Smooth muscle cell (in vitro differentiated cells): Measurements from ENCODE around the gene NELL2. TPM values are rescaled to one million over a fixed set of nuclear protein-coding genes. Genes with fewer than 3 reads are reported as not detected.
A peak's percentile ranks its signal among the peaks of the same experiment; 100 is the strongest.

ENCODE experiments used
- DNase-seq: peaks from one replicate; lab custom pipeline; 2025; ENCODE audit not compliant: unreplicated experiment; lab: John Stamatoyannopoulos, UW
- H2AFZ ChIP-seq: fragments of 200-600 bp; sonication (generic); 2 replicates; pipeline ENCODE4 v1.6.0; 2016; ENCODE audit warnings: antibody characterized with exemption, low read depth, mild to moderate bottlenecking
- H3F3A ChIP-seq: fragments of 200-600 bp; sonication (generic); 2 replicates; pipeline ENCODE4 v1.6.0; 2017; ENCODE audit warnings: antibody characterized with exemption, low read depth
- H3K27ac ChIP-seq: fragments of 200-600 bp; sonication (generic); 2 replicates; pipeline ENCODE4 v1.5.1; 2016; ENCODE audit warnings: low read depth, mild to moderate bottlenecking
- H3K27me3 ChIP-seq: fragments of 200-600 bp; sonication (generic); 2 replicates; pipeline ENCODE4 v1.6.1; 2016; ENCODE audit warnings: low read depth, mild to moderate bottlenecking
- H3K36me3 ChIP-seq: fragments of 200-600 bp; sonication (generic); 2 replicates; pipeline ENCODE4 v1.5.1; 2016; ENCODE audit warnings: low read depth
- H3K4me1 ChIP-seq: fragments of 200-600 bp; sonication (generic); 2 replicates; pipeline ENCODE4 v1.5.1; 2016; ENCODE audit warnings: low read depth
- H3K4me2 ChIP-seq: fragments of 200-600 bp; sonication (generic); 2 replicates; pipeline ENCODE4 v1.6.0; 2016; ENCODE audit warnings: mild to moderate bottlenecking
- H3K4me3 ChIP-seq: fragments of 200-600 bp; sonication (generic); 2 replicates; pipeline ENCODE4 v1.5.1; 2016; ENCODE audit warnings: mild to moderate bottlenecking
- H3K79me2 ChIP-seq: fragments of 200-600 bp; sonication (generic); 2 replicates; pipeline ENCODE4 v1.6.0; 2016; ENCODE audit warnings: low read depth, mild to moderate bottlenecking
- H3K9ac ChIP-seq: fragments of 200-600 bp; sonication (generic); 2 replicates; pipeline ENCODE4 v1.6.0; 2016; ENCODE audit warnings: low read depth
- H3K9me3 ChIP-seq: fragments of 200-600 bp; sonication (generic); replicated peaks from 2 replicates; pipeline ENCODE4 v1.5.1; 2016; ENCODE audit warnings: low read depth
- H4K20me1 ChIP-seq: fragments of 200-600 bp; sonication (generic); 2 replicates; pipeline ENCODE4 v1.6.0; 2016; ENCODE audit warnings: low read depth
- CTCF ChIP-seq: fragments of 200-600 bp; sonication (generic); IDR thresholded peaks from 2 replicates; pipeline ENCODE4 v1.5.1; 2017; ENCODE audit warnings: borderline replicate concordance, mild to moderate bottlenecking, antibody characterized with exemption; ENCODE audit not compliant: insufficient read depth, poor library complexity, severe bottlenecking
- WGBS: methylation state at CpG from one replicate; pipeline ENCODE4 v1.1.7; 2016; ENCODE audit warnings: low lambda C conversion rate; 5-methylcytosine and 5-hydroxymethylcytosine counted together
- polyA plus RNA-seq: library from polyadenylated mRNA; unstranded; fragments of >200 nt; fragmentation: Nextera tagmentation; extraction: Ambion mirVana; gene quantifications from 2 replicates; pipeline ENCODE4 v1.2.1, GENCODE V29; 2016
- total RNA-seq: library from RNA; depleted of rRNA; stranded (reverse); fragments of >200 nt; gene quantifications from 2 replicates; pipeline ENCODE4 v1.2.3, GENCODE V29; 2014

NELL2 gene
- total and polyA plus RNA-seq, 2 experiments from 2014 or later, result 16.8 TPM; not detected in 1

DNA sequence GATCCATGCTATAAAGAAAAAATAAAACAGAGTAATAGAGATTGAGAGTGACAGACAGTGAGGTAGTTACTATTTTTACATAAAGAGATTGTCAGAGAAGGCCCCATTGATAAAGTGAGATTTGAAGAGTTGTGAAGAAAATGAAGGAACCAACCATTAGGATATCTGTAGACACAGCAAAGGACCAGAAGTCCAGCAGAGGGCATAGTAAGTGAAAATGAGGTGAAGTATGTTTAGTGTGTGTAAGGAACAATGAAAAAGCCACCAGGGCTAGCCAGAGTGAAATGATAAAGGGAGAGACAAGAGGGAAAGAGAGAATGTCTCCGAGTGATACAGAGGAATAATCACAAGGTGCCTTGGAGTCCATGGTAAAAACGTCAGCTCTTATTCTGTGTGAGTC is 411.0 kb downstream of the NELL2 start:
- H3K9me3 ChIP-seq, result no peaks in the 10 kb centered on the region
- H2AFZ ChIP-seq, result no peak overlapping the region
- H3K9ac ChIP-seq, result no peak overlapping the region
- peaks cover 8% of the 10 kb centered on the region for H3K4me1 ChIP-seq
- H3K27me3 ChIP-seq, result no peaks in the 10 kb centered on the region
- H3K27ac ChIP-seq, result no peak overlapping the region
- no peak overlapping the region for H3K4me3 ChIP-seq
- no peaks in the 10 kb centered on the region for H4K20me1 ChIP-seq
- TF ChIP-seq CTCF, result peak; percentile 7
- no peak for DNase-seq
- whole genome bisulfite sequencing, result 82% methylated on average over 2 of the region's 2 CpGs
- no peaks in the 10 kb centered on the region for H3F3A ChIP-seq
- no peaks in the 10 kb centered on the region for H3K36me3 ChIP-seq
- no peak overlapping the region for H3K4me2 ChIP-seq
- H3K79me2 ChIP-seq, result no peaks in the 10 kb centered on the region

DNA sequence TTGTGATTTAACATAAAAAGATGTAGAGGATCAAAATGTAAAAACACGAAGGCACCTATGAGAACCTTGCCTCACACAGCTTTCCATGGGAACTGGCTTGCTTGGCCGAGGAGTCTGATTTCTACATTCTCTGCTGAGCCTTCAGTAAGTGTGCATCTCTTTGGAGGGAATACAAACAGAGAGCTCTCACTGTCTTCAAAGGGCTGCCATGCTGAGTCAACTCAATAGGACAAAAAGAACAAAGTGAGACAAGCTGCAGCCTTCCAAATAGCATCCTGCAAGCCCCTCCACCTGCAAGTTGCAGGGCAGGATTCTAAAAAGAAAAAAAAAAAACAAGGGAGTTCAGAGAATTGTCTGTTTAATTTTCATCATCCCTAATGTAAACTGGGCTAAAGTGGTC is 411.9 kb downstream of the NELL2 start:
- no peaks in the 10 kb centered on the region for H3K27me3 ChIP-seq
- no peaks in the 10 kb centered on the region for H3K9me3 ChIP-seq
- H3K4me1 ChIP-seq, result peaks cover 8% of the 10 kb centered on the region
- no peaks in the 10 kb centered on the region for H4K20me1 ChIP-seq
- H3K4me2 ChIP-seq, result no peak overlapping the region
- H3K27ac ChIP-seq, result no peak overlapping the region
- H3K36me3 ChIP-seq, result no peaks in the 10 kb centered on the region
- H3K4me3 ChIP-seq, result no peak overlapping the region
- no peaks in the 10 kb centered on the region for H3K79me2 ChIP-seq
- no peak for TF ChIP-seq CTCF
- no peaks in the 10 kb centered on the region for H3F3A ChIP-seq
- no peak for DNase-seq
- 72% methylated on average over 2 of the region's 2 CpGs for WGBS
- no peak overlapping the region for H3K9ac ChIP-seq
- no peak overlapping the region for H2AFZ ChIP-seq

DNA sequence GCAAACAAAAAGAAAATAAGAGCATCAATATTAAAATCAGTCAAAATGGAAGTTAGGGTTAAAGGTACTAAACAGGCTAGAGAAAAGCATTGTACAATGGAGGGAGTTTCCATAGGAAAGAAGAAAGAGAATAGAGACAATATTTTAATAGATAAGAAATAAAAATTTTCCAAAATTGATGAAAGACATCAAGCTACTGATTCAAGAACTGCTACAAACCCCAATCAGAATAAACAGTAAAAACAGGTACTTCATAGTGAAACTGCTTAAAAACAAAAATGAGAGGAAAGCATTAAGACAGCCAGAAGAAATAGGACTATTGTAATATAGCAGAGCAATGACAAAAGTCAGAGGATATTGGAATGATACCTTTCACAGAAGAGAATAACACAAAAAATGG is 413.4 kb downstream of the NELL2 start:
- Histone ChIP-seq H3K27ac (no peak overlapping the region), H4K20me1 (no peaks in the 10 kb centered on the region), H3K79me2 (no peaks in the 10 kb centered on the region), H3K27me3 (no peaks in the 10 kb centered on the region), H3K4me2 (no peak overlapping the region), H3F3A (no peaks in the 10 kb centered on the region), H3K4me3 (no peak overlapping the region), H3K9me3 (no peaks in the 10 kb centered on the region), H3K9ac (no peak overlapping the region), H2AFZ (no peak overlapping the region), H3K4me1 (peaks cover 8% of the 10 kb centered on the region), H3K36me3 (no peaks in the 10 kb centered on the region)
- TF ChIP-seq CTCF, result no peak
- no peak for DNase-seq

DNA sequence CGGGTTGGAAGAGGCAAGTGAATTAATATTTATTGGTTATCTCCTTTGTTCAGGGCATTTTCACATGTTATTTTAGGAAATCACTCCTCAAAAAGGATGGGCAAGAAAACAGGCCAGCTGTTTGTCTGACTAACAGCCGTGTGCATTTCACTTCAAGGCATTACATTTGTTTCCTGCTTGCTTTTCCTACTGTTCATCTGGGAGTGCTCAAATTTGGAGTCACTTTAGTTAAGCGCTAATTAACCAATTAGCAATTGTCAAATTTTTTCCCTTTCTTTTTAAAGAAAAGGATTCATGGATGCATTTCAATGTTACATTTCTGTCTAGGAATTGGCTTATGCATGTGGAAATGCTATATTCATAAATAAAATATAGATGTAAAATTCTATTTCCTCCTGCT is 415.9 kb downstream of the NELL2 start:
- H3K27ac ChIP-seq, result no peak overlapping the region
- H3K4me3 ChIP-seq, result no peak overlapping the region
- no peak overlapping the region for H3K4me2 ChIP-seq
- H3K27me3 ChIP-seq, result no peaks in the 10 kb centered on the region
- no peaks in the 10 kb centered on the region for H3K79me2 ChIP-seq
- no peak overlapping the region for H2AFZ ChIP-seq
- no peaks in the 10 kb centered on the region for H4K20me1 ChIP-seq
- H3K36me3 ChIP-seq, result no peaks in the 10 kb centered on the region
- no peak for DNase-seq
- H3K9me3 ChIP-seq, result no peaks in the 10 kb centered on the region
- no peak for TF ChIP-seq CTCF
- WGBS, result 92% methylated on average over 3 of the region's 3 CpGs
- H3F3A ChIP-seq, result no peaks in the 10 kb centered on the region
- no peak overlapping the region for H3K9ac ChIP-seq
- H3K4me1 ChIP-seq, result peaks cover 11% of the 10 kb centered on the region
